ENCODE data around the gene ATP6V1E1.
"Not testable (repeated sequence)": the region's sequence is repeated elsewhere in the genome, so short reads cannot be mapped to it uniquely, and the experiment has no call there.

The ATP6V1E1 gene

DNA sequence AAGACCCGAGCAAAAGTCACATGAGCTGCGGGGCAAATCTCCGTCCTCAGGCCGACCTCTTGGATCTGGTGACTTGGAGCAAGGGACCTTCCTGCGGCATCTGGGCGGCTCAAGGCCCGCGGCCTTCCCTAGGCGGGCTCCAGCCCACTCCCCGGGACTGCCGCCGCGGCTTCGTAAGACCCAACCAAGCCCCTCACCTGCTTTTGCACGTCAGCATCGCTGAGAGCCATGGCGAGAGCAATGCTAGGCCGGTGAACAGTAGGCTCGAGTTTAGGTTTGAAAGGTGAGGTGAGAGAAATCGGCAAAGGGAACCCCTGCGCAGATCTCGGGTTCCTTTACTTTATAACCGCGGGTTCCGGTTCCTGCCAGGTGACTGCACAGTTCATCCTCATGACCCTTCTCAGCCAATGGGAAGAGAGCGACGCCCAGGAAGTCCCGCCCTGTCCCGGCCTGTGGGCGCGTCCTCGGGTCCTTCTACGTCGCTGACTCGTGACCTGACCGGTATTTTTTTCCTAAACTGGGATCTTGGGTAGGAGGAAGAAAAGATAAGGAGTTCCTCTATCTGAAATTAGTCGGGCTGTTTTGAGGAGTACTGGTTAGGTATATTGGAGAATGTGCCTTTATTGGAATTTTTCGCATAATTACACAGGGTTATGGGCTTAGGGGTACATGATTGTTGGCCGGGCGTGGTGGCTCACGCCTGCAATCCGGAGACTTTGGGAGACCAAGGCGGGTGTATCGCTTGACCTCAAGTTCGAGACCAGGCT, at the start of gene ATP6V1E1:
ATP6V1E1 (minus strand) TSS at position 344 of the 767 bp plus-strand sequence; CDS start at position 230, 114 bp downstream.
- H3K9me3 ChIP-seq (ENCODE audit: control insufficient read depth in 2 of 2, low read length in 2 of 2): no peaks in the 10 kb centered on the region
- peak within 1 kb of the TSS; percentile 90 to 99 for H3K4me3 ChIP-seq (ENCODE audit: low read length in 2 of 2)
- H3K27ac ChIP-seq (ENCODE audit: low read depth in 2 of 2, low read length in 2 of 2): peak within 1 kb of the TSS; percentile 94 to 95
- no peaks in the 10 kb centered on the region for H3K27me3 ChIP-seq (ENCODE audit: control insufficient read depth in 2 of 2, insufficient read depth in 2 of 2, low read length in 2 of 2)
- H3K9ac ChIP-seq (ENCODE audit: low read depth in 1 of 2, low read length in 2 of 2): peak within 1 kb of the TSS; percentile 91 to 98
- H3K4me1 ChIP-seq (ENCODE audit: control insufficient read depth in 2 of 2, insufficient read depth in 2 of 2, low read length in 2 of 2): peaks cover 8 to 11% of the 10 kb centered on the region in 2 donors
- H3K36me3 ChIP-seq (ENCODE audit: control insufficient read depth in 2 of 2, insufficient read depth in 2 of 2, low read length in 2 of 2): peaks cover 3 to 5% of the 10 kb centered on the region in 2 donors

DNA sequence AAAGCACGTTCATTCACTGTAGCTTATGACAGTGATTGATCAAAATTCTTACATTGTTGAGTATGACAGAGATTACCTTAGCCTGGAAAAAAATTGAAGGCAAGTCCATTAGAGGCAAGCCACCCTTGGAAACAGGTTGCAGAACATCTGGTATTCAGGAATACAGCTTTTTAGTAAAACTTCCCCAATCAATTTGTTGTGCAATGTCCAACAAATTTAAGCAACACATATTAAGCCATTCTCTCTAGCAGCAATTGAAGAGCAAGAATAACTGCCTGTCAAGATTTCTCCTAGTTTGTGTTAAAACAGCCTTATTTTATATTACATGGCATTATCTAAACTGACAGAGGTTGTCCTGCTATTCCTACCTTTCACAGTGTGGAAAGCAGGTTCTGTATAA, 47.0 kb upstream of the ATP6V1E1 start:
- Histone ChIP-seq H3K36me3 (ENCODE audit: control insufficient read depth in 2 of 2, insufficient read depth in 2 of 2, low read length in 2 of 2) (peaks cover 2 to 5% of the 10 kb centered on the region in 2 donors), H3K27me3 (ENCODE audit: control insufficient read depth in 2 of 2, insufficient read depth in 2 of 2, low read length in 2 of 2) (no peaks in the 10 kb centered on the region), H3K4me3 (ENCODE audit: low read length in 2 of 2) (no peak overlapping the region), H3K4me1 (ENCODE audit: control insufficient read depth in 2 of 2, insufficient read depth in 2 of 2, low read length in 2 of 2) (peaks cover 0 to 6% of the 10 kb centered on the region in 2 donors), H3K9ac (ENCODE audit: low read depth in 1 of 2, low read length in 2 of 2) (no peak overlapping the region), H3K9me3 (ENCODE audit: control insufficient read depth in 2 of 2, low read length in 2 of 2) (no peaks in the 10 kb centered on the region), H3K27ac (ENCODE audit: low read depth in 2 of 2, low read length in 2 of 2) (no peak overlapping the region)

DNA sequence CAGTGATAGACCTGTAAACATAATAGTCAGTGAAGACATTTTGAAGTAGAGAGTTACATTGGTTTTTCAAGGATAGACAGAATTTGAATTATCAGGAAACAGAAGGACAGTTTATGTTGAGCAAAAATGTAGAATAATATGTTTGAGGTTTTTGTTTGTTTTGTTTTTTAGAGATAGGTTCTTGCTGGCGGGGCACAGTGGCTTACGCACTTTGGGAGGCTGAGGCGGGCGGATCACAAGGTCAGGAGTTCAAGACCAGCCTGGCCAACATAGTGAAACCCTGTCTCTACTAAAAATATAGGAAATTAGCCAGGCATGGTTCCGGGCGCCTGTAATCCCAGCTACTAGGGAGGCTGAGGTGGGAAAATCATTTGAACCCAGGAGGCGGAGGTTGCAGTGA, 45.6 kb upstream of the ATP6V1E1 start:
- H3K9ac ChIP-seq (ENCODE audit: low read depth in 1 of 2, low read length in 2 of 2): no peak overlapping the region
- no peak overlapping the region for H3K27ac ChIP-seq (ENCODE audit: low read depth in 2 of 2, low read length in 2 of 2)
- no peaks in the 10 kb centered on the region for H3K27me3 ChIP-seq (ENCODE audit: control insufficient read depth in 2 of 2, insufficient read depth in 2 of 2, low read length in 2 of 2)
- H3K4me3 ChIP-seq (ENCODE audit: low read length in 2 of 2): no peak overlapping the region
- no peaks in the 10 kb centered on the region for H3K9me3 ChIP-seq (ENCODE audit: control insufficient read depth in 2 of 2, low read length in 2 of 2)
- peaks cover 0 to 6% of the 10 kb centered on the region in 2 donors for H3K4me1 ChIP-seq (ENCODE audit: control insufficient read depth in 2 of 2, insufficient read depth in 2 of 2, low read length in 2 of 2)
- H3K36me3 ChIP-seq (ENCODE audit: control insufficient read depth in 2 of 2, insufficient read depth in 2 of 2, low read length in 2 of 2): peaks cover 4 to 6% of the 10 kb centered on the region in 2 donors

- Histone ChIP-seq H3K4me1 (ENCODE audit: control insufficient read depth in 2 of 2, insufficient read depth in 2 of 2, low read length in 2 of 2) (peaks cover 0 to 6% of the 10 kb centered on the region in 2 donors), H3K27me3 (ENCODE audit: control insufficient read depth in 2 of 2, insufficient read depth in 2 of 2, low read length in 2 of 2) (no peaks in the 10 kb centered on the region), H3K4me3 (ENCODE audit: low read length in 2 of 2) (no peak overlapping the region), H3K9ac (ENCODE audit: low read depth in 1 of 2, low read length in 2 of 2) (no peak overlapping the region), H3K27ac (ENCODE audit: low read depth in 2 of 2, low read length in 2 of 2) (no peak overlapping the region), H3K36me3 (ENCODE audit: control insufficient read depth in 2 of 2, insufficient read depth in 2 of 2, low read length in 2 of 2) (peaks cover 4 to 6% of the 10 kb centered on the region in 2 donors), H3K9me3 (ENCODE audit: control insufficient read depth in 2 of 2, low read length in 2 of 2) (no peaks in the 10 kb centered on the region)
Measured at GRCh38 chr22:17672417-17672991, 44.0 kb upstream of the ATP6V1E1 start.

GRCh38 chr22:17671521-17672092, 43.1 kb upstream of the ATP6V1E1 start:
- H3K9me3 ChIP-seq (ENCODE audit: control insufficient read depth in 2 of 2, low read length in 2 of 2); H3K4me3 ChIP-seq (ENCODE audit: low read length in 2 of 2); H3K27me3 ChIP-seq (ENCODE audit: control insufficient read depth in 2 of 2, insufficient read depth in 2 of 2, low read length in 2 of 2); H3K9ac ChIP-seq (ENCODE audit: low read depth in 1 of 2, low read length in 2 of 2); H3K27ac ChIP-seq (ENCODE audit: low read depth in 2 of 2, low read length in 2 of 2); H3K36me3 ChIP-seq (ENCODE audit: control insufficient read depth in 2 of 2, insufficient read depth in 2 of 2, low read length in 2 of 2); H3K4me1 ChIP-seq (ENCODE audit: control insufficient read depth in 2 of 2, insufficient read depth in 2 of 2, low read length in 2 of 2): not testable (repeated sequence)

- no peak overlapping the region for H3K4me3 ChIP-seq (ENCODE audit: low read length in 2 of 2)
- H3K36me3 ChIP-seq (ENCODE audit: control insufficient read depth in 2 of 2, insufficient read depth in 2 of 2, low read length in 2 of 2): peaks cover 12 to 23% of the 10 kb centered on the region in 2 donors
- H3K27me3 ChIP-seq (ENCODE audit: control insufficient read depth in 2 of 2, insufficient read depth in 2 of 2, low read length in 2 of 2): no peaks in the 10 kb centered on the region
- H3K9ac ChIP-seq (ENCODE audit: low read depth in 1 of 2, low read length in 2 of 2): no peak overlapping the region
- no peak overlapping the region for H3K27ac ChIP-seq (ENCODE audit: low read depth in 2 of 2, low read length in 2 of 2)
- no peaks in the 10 kb centered on the region for H3K9me3 ChIP-seq (ENCODE audit: control insufficient read depth in 2 of 2, low read length in 2 of 2)
- no peaks in the 10 kb centered on the region for H3K4me1 ChIP-seq (ENCODE audit: control insufficient read depth in 2 of 2, insufficient read depth in 2 of 2, low read length in 2 of 2)
Measured at GRCh38 chr22:17665854-17666253, 37.3 kb upstream of the ATP6V1E1 start.

DNA sequence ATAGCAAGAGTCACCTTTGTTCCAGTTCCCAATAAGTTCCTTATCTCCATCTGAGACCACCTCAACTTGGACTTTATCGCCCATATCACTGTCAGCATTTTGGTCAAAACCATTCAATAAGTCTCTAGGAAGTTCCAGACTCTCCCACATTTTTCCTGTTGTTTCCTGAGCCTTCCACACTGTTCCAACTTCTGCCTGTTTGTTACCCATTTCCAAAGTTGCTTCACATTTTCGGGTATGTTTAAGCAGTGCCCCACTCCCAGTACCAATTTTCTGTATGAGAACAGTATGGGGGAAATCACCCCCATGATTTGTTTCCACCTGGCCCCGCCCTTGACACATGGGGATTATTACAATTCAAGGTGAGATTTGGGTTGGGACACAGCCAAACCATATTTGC, 36.7 kb upstream of the ATP6V1E1 start:
- H3K4me3 ChIP-seq (ENCODE audit: low read length in 2 of 2): no peak overlapping the region
- H3K27ac ChIP-seq (ENCODE audit: low read depth in 2 of 2, low read length in 2 of 2): no peak overlapping the region
- no peaks in the 10 kb centered on the region for H3K9me3 ChIP-seq (ENCODE audit: control insufficient read depth in 2 of 2, low read length in 2 of 2)
- no peaks in the 10 kb centered on the region for H3K4me1 ChIP-seq (ENCODE audit: control insufficient read depth in 2 of 2, insufficient read depth in 2 of 2, low read length in 2 of 2)
- no peaks in the 10 kb centered on the region for H3K27me3 ChIP-seq (ENCODE audit: control insufficient read depth in 2 of 2, insufficient read depth in 2 of 2, low read length in 2 of 2)
- H3K9ac ChIP-seq (ENCODE audit: low read depth in 1 of 2, low read length in 2 of 2): no peak overlapping the region
- H3K36me3 ChIP-seq (ENCODE audit: control insufficient read depth in 2 of 2, insufficient read depth in 2 of 2, low read length in 2 of 2): peaks cover 9 to 19% of the 10 kb centered on the region in 2 donors

DNA sequence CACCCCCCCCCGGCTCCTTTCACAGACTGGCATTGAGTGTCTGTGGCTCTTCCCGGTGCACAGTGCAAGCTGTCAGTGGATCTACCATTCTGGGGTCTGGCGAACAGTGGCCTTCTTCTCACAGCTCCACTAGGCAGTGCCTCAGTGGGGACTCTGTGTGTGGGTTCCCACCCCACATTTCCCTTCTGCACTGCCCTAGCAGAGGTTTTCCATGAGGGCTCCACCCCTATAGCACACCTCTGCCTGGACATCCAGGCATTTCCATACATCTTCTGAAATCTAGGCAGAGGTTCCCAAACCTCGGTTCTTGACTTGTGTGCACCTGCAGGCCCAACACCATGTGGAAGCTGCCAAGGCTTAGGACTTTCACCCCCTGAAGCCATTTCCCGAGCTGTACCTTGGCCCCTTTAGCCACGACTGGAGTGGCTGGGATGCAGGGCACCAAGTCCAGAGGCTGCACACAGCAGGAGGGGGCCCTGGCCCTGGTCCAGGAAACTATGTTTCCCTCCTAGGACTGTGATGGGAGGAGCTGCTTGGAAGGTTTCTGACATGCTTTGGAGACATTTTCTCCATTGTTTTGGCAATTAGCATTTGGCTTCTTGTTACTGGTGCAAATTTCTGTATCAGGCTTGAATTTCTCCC, 36.0 kb upstream of the ATP6V1E1 start:
- Histone ChIP-seq H3K4me3 (ENCODE audit: low read length in 2 of 2) (no peak overlapping the region), H3K9me3 (ENCODE audit: control insufficient read depth in 2 of 2, low read length in 2 of 2) (no peaks in the 10 kb centered on the region), H3K4me1 (ENCODE audit: control insufficient read depth in 2 of 2, insufficient read depth in 2 of 2, low read length in 2 of 2) (no peaks in the 10 kb centered on the region), H3K27me3 (ENCODE audit: control insufficient read depth in 2 of 2, insufficient read depth in 2 of 2, low read length in 2 of 2) (no peaks in the 10 kb centered on the region), H3K27ac (ENCODE audit: low read depth in 2 of 2, low read length in 2 of 2) (no peak overlapping the region), H3K9ac (ENCODE audit: low read depth in 1 of 2, low read length in 2 of 2) (no peak overlapping the region), H3K36me3 (ENCODE audit: control insufficient read depth in 2 of 2, insufficient read depth in 2 of 2, low read length in 2 of 2) (peaks cover 9 to 19% of the 10 kb centered on the region in 2 donors)

DNA sequence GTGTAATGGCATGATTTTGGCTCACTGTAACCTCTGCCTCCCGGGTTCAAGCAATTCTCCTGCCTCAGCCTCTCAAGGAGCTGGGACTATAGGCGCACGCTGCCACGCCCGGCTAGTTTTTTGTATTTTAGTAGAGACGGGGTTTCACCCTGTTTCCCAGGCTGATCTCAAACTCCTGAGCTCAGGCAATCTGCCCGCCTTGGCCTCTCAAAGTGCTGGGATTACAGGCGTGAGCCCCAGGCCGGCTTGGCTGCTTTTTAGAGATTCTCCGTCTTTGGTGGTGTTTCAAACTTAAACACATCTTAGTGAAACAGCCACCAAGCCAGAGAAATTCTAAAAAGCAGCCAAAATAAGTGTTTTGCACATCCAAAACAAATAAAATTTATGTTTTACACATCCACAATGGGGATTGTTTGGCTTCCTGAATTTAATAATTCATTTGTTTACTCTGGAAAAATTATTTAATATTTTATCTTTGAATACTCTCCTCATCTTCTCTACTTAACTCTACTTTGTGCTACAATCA, 28.4 kb upstream of the ATP6V1E1 start:
- Histone ChIP-seq H3K9me3 (ENCODE audit: control insufficient read depth in 2 of 2, low read length in 2 of 2) (no peaks in the 10 kb centered on the region), H3K36me3 (ENCODE audit: control insufficient read depth in 2 of 2, insufficient read depth in 2 of 2, low read length in 2 of 2) (peaks cover 4 to 12% of the 10 kb centered on the region in 2 donors), H3K4me1 (ENCODE audit: control insufficient read depth in 2 of 2, insufficient read depth in 2 of 2, low read length in 2 of 2) (peaks cover 0 to 10% of the 10 kb centered on the region in 2 donors), H3K4me3 (ENCODE audit: low read length in 2 of 2) (no peak overlapping the region), H3K9ac (ENCODE audit: low read depth in 1 of 2, low read length in 2 of 2) (no peak overlapping the region), H3K27ac (ENCODE audit: low read depth in 2 of 2, low read length in 2 of 2) (no peak overlapping the region), H3K27me3 (ENCODE audit: control insufficient read depth in 2 of 2, insufficient read depth in 2 of 2, low read length in 2 of 2) (no peaks in the 10 kb centered on the region)

GRCh38 chr22:17655289-17655688, 26.7 kb upstream of the ATP6V1E1 start:
- Histone ChIP-seq H3K4me1 (ENCODE audit: control insufficient read depth in 2 of 2, insufficient read depth in 2 of 2, low read length in 2 of 2) (peaks cover 0 to 10% of the 10 kb centered on the region in 2 donors), H3K27me3 (ENCODE audit: control insufficient read depth in 2 of 2, insufficient read depth in 2 of 2, low read length in 2 of 2) (no peaks in the 10 kb centered on the region), H3K9ac (ENCODE audit: low read depth in 1 of 2, low read length in 2 of 2) (no peak overlapping the region), H3K4me3 (ENCODE audit: low read length in 2 of 2) (no peak overlapping the region), H3K36me3 (ENCODE audit: control insufficient read depth in 2 of 2, insufficient read depth in 2 of 2, low read length in 2 of 2) (peaks cover 4 to 12% of the 10 kb centered on the region in 2 donors), H3K9me3 (ENCODE audit: control insufficient read depth in 2 of 2, low read length in 2 of 2) (no peaks in the 10 kb centered on the region), H3K27ac (ENCODE audit: low read depth in 2 of 2, low read length in 2 of 2) (no peak overlapping the region)
